Measurements from ENCODE around the gene SUPT6H.

SUPT6H gene

DNA sequence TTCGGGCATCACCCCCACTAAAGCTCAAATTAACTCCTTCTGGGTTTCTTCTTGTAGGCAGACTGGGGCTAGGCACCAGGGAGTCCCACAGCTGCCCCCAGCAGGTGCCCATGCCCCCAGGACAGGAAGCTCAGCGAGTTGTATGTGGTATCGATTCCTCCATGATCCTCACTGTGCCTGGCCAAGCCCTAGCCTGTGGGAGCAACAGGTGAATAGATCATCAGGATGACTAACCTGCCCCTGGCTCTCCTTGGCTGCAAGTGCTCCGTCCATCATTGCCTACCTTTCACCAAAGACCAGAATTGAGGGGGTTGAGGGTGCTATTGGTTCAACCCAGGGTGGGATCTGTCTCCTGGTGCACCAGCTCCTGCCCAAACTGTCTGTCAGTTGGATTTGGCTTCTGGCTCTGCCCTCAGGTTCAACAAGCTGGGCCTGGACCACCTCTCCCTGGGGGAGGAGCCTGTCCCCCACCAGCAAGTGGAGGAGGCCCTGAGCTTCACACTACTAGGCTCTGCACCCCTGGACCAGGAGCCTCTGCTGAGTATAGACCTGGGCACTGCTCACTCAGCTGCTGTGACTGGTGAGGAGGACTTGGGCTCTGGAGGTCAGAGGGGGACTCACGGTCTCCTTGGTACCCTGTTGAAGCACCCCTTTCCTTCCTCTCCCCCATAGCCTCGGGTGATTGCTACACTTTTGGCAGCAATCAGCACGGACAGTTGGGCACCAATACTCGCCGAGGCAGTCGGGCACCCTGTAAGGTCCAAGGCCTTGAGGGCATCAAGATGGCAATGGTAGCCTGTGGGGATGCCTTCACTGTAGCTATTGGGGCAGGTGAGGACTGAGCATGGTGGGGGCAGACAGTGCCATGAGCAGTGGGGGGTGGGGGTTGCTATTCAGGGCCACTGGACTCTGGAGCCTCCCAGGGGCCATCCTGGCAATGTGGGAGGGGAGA lies 78.7 kb downstream of the SUPT6H start:
- no peak for DNase-seq

DNA sequence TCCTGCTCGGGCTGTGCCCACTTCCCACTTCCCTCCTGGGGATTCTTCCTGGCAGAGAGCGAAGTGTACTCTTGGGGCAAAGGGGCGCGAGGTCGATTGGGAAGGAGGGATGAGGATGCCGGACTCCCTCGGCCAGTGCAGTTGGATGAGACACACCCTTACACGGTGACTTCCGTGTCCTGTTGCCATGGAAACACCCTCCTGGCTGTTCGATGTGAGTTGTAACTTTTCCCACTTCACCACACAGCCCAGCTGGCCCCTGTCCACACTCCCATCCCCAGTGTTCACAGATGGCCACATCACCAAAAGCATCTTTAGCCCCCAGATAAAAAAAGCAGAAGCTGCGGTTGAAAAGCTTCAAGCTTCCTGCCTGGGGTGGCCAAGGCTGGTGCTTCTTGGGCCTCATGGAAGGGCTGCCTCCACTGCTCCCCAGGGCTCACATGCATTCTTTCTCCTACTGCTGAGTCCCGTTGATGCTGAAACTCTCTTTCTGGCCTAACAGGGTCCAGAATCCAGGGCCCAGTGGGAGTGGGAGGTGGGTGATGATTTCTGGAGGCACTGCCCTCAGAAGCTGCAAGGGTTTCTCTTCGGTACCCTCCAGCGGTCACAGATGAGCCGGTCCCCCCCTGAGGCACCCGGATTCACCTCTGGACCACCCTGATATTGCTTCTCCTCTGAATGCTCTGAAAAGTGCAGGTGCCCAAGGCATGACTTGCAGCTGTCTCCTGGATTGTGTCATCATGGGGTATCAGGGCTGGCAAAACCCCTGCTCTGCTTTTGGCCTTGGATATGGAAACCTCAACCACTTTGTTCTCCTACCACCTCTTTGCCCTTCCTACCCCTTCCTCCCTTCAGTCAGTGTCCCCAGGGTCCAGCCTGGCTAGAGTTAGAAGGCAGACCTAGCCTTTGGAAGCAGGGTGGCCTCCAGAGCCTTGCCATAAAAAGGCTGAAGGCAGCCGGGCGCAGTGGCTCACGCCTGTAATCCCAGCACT lies 79.6 kb downstream of the SUPT6H start:
- no peak for DNase-seq

DNA sequence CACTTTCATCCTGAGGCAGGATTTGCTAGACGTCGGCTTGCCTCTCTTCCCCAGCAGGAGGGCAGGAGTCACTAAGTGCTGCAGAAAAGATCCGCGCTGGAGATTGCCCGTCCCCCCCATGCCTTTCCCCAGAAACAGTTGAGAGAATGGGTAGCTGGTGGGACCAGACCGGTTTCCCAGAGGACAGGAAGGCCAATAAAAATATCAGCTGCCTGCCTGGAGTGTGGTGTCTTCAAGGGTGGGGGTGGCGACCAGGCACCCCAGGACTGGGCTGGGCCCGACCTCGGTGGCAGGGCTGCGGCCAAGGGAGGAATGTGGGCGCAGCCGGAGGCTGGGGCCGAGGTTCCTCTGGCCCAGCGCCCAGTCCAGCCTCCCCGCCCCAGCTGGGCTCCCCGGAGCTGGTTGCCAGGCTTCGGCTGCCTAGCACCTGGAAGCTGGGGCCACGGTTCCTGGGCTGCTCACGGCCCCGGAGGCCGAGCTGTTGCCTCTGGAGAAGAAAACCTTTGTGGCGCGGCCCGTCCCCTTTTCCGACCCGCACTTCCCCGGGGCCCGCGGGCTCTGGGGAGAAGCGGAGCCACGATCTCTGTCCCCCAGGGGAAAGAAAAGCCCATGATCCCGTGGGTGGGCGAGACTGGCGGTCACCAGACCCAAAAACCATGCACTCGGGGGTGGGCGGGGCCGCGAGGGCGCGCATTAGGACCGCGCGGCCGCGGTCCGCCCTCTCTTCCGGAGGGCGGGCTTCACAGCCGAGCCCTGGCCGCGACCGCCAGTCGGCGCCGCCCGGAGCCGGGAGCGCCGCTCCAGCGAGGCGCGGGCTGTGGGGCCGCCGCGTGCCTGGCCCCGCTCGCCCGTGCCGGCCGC lies 81.5 kb downstream of the SUPT6H start, which contains the start of gene TRAF4:
TSS of gene TRAF4 (plus strand) at position 769 of the 861 bp plus-strand sequence. CDS start 102 bp downstream, outside the sequence.
- peak; percentile 65 for DNase-seq

DNA sequence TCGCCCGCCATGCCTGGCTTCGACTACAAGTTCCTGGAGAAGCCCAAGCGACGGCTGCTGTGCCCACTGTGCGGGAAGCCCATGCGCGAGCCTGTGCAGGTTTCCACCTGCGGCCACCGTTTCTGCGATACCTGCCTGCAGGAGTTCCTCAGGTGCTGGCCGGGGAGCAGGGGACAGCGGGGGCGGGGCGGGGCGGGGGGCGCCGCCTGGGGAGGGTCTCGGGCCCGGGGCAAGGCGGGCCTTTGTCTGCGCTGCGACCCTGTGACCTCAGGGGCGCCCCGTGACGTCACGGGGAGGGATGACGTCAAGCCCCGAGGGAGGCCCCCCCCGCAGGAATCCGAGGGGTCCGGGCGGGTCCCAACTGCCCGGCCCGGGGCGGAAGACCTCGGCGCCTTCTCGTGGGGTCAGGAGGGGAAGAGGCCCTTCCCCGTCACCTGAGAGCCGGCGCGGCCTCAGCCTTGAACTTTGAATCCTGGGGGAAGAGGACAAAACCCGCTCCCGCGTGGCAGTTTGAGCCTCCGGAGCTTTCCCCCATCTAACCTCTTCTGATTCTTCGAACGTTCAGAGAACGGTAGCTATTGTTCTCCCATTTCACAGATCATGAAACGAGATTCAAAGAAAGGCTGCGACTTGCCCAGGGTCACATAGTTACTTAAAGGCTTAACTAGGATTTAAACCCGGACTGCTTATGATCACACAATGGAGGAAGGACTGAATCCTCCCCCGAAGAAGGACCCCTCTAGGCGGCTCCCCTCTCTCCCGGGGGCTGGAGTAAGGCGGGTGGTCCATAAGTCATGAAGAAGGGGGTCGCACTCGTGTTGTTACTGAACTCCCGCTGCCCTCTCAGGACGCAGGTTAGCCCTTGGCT lies 82.3 kb downstream of the SUPT6H start:
- peak; percentile 34 for DNase-seq

DNA sequence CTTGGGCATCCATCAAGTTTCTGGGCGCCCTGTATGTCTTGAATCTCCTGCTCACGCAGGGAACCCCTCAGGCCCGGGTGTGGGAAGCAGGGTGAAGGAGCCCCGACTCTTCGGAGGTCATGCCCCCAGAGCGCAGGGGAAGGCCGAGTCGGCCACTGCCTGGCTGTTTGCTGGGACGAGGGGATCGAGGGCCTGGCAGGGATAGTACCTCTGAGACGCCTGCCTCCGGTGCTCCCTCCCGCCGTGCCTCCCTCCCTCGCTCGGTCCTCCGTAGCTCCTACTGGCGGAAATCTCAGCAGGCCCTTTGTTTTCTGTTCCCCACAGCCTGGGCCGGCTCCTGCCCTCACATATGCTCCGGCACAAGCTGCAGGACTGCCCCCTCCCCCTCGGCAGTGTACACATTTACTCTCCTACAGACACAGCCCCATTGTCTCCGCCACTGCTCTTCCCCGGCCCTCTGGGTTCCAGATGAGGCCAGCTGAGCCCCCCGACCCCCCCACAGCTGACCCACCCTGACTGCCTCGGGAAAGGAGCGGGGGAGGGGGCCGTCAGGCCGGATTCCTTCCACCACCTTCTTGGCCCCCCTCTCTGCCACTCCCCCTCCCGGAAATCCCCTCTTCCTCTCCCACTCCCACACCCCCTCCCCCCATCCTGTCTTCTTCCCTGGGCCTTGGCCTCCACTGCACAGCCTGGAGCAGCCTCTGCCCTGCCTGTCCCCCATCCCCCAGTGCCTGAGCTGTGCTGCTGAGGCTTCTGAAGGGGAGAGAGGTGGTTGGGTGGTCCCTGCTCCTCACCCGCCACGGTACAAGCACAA lies 83.2 kb downstream of the SUPT6H start:
- no peak for DNase-seq

DNA sequence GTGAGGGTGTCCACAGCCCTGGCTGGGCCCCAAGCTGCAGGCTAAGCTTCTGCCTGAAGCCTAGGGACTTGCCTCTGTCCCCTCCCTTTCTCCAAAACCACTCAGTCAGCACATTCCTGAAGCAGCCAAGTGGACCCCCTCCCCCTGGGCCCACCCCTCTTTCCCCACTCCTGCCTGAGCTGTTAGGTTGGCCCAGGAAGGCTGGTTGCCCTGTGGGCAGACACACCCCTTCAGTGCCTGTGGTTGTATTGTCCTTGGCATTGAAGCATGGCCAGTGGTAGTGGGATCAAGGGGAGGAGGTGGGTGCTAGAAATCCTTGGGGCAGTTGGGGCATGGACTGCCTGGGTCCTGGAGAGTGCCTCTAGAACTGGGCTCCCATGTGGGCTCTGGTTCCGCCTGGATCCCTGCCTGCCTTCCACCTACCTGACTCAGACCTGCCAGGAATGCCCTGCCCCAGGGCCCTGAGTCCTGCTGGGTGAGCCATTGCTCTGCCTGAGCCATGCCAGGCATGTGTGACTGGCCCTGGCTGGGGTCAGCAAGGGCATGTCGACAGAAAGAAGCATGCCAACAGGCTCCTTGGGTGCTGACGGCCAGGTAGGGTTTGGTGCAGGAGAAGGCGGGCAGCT lies 83.9 kb downstream of the SUPT6H start:
- DNase-seq: no peak

DNA sequence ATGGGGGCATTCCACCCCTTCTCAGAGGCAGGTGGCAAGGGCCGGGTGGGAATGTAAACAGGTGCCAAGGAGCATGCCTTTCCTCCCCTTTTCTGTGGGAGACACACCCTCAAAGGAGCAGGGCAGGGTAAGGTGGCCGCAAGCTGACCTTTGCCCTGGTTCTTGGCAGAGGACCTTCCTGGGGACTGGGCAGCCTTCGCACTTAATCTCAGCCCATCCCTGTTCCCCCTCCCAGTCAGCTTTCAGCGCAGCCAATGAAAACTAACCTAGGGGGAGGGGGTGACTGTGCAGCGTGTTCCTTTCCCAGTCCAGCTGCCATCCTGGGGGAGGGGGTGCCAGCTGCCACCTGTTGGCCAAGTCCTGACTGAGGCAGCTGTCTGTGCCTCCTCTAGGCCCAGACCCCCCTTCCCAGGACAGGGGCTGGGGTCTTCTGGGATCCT lies 84.6 kb downstream of the SUPT6H start:
- peak; percentile 15 for DNase-seq

DNA sequence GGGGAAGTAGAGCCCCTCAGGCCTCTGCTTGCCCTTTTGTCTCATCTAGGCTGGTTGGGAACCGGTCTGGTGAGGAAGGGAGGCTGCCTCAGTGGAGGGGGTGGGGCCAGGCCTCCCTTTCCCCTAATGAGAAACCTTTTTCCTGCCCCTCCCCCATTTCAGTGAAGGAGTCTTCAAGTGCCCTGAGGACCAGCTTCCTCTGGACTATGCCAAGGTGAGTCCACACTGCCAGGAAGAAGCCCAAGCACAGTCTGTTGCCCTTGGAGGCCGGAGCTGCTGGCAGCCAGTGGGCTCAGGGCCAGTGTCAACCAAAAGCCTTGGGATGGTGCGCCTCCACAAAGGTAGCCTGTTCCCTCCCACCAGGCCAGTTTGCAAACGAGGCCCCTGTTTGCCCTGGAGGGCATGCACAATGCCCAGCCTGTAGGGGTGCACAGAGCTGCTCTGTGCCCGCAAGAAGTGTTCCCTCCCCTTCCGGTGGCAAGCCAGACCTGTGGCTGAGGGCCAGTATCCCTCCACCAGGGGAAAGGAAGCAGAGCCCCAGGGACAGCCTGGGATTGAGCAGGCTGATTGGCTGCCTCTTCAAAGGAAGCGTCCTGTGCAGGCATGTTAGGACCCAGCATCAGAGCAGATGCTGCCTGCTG lies 85.2 kb downstream of the SUPT6H start:
- no peak for DNase-seq

DNA sequence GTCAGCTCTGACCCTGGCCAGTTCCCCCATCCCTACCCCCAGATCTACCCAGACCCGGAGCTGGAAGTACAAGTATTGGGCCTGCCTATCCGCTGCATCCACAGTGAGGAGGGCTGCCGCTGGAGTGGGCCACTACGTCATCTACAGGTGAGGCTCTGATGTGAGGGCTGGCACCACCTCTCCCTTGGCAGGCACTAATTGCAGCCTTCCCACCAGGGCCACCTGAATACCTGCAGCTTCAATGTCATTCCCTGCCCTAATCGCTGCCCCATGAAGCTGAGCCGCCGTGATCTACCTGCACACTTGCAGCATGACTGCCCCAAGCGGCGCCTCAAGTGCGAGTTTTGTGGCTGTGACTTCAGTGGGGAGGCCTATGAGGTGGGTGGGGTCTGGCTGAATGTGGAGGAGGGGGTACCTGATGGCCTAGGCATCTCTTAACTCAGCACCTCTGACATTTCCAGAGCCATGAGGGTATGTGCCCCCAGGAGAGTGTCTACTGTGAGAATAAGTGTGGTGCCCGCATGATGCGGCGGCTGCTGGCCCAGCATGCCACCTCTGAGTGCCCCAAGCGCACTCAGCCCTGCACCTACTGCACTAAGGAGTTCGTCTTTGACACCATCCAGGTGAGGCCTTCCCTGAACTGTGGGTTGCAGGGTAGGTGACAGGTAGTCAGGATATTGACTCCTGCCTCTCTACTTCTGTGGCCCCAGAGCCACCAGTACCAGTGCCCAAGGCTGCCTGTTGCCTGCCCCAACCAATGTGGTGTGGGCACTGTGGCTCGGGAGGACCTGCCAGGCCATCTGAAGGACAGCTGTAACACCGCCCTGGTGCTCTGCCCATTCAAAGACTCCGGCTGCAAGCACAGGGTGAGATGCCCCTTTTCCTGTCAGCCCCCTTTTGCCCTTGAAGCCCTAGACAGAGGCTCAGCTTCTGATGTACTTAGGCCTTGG lies 86.1 kb downstream of the SUPT6H start:
- DNase-seq: no peak

DNA sequence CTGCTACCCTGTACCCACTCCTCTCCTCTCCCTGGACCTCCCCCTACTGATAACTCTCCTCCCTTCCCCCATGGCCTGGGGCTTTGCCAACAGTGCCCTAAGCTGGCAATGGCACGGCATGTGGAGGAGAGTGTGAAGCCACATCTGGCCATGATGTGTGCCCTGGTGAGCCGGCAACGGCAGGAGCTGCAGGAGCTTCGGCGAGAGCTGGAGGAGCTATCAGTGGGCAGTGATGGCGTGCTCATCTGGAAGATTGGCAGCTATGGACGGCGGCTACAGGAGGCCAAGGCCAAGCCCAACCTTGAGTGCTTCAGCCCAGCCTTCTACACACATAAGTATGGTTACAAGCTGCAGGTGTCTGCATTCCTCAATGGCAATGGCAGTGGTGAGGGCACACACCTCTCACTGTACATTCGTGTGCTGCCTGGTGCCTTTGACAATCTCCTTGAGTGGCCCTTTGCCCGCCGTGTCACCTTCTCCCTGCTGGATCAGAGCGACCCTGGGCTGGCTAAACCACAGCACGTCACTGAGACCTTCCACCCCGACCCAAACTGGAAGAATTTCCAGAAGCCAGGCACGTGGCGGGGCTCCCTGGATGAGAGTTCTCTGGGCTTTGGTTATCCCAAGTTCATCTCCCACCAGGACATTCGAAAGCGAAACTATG lies 87.0 kb downstream of the SUPT6H start:
- no peak for DNase-seq

DNA sequence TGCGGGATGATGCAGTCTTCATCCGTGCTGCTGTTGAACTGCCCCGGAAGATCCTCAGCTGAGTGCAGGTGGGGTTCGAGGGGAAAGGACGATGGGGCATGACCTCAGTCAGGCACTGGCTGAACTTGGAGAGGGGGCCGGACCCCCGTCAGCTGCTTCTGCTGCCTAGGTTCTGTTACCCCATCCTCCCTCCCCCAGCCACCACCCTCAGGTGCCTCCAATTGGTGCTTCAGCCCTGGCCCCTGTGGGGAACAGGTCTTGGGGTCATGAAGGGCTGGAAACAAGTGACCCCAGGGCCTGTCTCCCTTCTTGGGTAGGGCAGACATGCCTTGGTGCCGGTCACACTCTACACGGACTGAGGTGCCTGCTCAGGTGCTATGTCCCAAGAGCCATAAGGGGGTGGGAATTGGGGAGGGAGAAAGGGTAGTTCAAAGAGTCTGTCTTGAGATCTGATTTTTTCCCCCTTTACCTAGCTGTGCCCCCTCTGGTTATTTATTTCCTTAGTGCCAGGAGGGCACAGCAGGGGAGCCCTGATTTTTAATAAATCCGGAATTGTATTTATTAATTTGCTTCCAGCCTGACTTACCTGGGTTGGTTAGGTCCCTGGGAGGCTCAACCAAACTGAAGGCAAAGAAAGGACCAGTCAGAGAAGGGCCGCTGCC lies 87.6 kb downstream of the SUPT6H start:
- DNase-seq: no peak

DNA sequence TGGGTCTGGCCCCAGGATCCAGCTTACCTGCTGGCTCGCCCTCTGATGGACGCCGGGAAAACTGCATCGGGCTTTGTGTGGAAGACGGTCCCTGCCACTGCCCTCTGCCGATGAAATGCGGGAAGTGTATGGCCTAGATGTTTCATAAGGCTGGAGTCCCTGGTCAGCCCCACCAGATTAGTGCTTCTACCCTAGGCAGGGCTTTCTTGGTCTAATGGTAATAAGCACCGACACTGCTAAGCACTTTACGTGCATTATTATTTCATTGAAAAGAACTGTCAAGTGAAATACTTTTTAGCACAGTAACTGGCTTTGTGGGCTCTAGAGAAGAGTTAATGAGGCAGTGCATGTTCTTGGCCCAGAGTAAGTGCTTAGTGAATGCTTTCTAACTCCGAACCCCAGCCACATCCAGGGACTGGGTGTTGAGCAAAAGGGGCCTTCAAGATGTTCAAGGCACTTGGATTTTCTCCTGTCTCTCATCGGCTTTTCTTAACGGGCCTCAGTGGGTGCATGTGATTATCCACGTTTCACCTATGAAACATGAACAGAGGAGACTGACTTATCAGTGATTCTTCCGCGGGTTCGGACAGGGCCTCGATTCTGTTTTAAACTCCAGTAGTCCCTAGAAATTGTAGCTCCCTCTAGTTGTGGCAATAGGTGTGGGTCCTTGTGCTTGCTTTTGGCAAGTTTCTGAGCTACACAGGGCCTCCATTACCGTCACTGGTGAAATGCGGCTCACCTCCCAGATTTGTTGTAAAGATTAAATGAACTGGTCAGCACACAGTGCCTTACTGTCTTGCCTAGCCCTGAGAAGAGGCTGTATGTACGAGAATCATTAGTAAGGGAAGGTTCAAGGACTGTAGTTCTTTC lies 88.4 kb downstream of the SUPT6H start:
- peak; percentile 71 for DNase-seq

DNA sequence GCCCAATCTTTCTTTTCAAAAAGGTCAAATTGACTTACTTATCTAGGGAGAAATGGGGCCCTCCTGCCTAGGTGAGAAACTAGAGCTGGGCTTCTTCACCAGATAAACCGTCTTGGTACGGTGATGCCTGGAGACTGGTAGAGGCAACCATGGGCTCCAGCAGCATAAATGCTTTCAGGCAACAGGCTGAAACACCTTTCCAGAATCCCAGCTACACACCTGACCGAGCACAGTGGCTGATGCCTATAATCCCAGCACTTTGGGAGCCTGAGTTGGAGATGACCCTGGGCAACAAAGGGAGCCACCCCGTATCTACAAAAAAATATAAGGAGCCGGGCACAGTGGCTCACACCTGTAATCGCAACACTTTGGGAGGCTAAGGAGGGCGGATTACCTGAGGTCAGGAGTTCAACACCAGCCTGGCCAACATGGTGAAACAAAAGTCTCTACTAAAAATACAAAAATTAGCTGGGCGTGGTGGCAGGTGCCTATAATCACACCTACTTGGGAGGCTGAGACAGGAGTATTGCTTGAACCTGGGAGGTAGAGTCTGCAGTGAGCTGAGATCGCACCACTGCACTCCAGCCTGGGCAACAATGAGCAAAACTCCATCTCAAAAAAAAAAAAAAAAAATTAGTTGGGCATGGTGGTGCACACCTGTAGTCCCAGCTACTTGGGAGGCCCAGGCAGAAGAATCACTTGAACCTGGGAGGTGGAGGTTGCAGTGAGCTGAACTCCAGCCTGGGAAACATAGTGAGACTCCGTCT lies 89.8 kb downstream of the SUPT6H start:
- no peak for DNase-seq
